ENCODE results near the gene CCND2. TPM values are rescaled to one million over a fixed set of nuclear protein-coding genes. Genes with fewer than 3 reads are reported as not detected.

Gene CCND2
- total RNA-seq, 1 donor from 2014 or later: 57.7 TPM

DNA sequence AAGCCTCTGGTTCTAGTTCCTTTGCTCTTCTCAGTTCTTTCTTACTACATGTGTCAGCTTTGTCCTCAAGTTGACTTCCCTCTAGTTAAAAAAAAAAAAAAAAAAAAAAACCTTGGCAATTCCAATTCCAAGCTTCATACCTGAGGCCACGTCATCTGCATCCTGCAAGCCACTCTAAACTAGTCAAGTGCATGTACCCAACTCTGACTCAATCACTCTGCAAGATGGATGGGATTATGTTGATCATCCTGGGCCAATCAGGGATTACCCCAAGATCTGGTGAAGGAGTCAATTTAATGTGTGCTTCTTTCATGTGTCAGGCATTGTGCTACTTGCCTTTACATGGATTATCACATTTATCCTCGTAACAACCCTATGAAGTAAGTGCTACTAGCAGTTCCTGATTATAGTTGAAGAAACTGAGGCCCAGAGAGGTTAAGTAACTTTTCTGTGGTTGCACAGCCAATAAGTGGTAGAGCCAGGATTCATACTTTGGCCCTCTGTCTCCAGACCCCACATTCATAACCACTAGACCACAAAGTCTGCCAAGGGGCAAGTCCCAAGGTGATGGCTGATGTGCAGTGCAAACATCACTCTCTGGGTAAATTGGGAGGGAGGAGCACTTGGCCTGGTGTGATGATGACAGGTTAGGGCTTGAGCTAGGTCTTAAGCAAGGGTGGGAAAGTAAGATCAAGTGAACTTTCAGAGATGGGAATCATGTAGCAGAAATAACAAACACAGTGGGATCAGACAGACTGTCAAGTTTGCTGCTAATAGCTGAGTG lies 17.3 kb upstream of the CCND2 start:
- Histone ChIP-seq H3K36me3 (no peaks in the 10 kb centered on the region), H3K27ac (no peak overlapping the region), H3K27me3 (ENCODE audit: low read depth) (no peaks in the 10 kb centered on the region), H3K4me1 (no peaks in the 10 kb centered on the region), H3K9me3 (no peaks in the 10 kb centered on the region), H3K4me3 (no peak overlapping the region)
- TF ChIP-seq, protein P1, sequence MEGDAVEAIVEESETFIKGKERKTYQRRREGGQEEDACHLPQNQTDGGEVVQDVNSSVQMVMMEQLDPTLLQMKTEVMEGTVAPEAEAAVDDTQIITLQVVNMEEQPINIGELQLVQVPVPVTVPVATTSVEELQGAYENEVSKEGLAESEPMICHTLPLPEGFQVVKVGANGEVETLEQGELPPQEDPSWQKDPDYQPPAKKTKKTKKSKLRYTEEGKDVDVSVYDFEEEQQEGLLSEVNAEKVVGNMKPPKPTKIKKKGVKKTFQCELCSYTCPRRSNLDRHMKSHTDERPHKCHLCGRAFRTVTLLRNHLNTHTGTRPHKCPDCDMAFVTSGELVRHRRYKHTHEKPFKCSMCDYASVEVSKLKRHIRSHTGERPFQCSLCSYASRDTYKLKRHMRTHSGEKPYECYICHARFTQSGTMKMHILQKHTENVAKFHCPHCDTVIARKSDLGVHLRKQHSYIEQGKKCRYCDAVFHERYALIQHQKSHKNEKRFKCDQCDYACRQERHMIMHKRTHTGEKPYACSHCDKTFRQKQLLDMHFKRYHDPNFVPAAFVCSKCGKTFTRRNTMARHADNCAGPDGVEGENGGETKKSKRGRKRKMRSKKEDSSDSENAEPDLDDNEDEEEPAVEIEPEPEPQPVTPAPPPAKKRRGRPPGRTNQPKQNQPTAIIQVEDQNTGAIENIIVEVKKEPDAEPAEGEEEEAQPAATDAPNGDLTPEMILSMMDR (IDR thresholded peaks at IDR 0.05): no peak
- intact Hi-C loops (cut with DNase I): no loop called here
- DNase-seq (no peak), ATAC-seq (no peak)

DNA sequence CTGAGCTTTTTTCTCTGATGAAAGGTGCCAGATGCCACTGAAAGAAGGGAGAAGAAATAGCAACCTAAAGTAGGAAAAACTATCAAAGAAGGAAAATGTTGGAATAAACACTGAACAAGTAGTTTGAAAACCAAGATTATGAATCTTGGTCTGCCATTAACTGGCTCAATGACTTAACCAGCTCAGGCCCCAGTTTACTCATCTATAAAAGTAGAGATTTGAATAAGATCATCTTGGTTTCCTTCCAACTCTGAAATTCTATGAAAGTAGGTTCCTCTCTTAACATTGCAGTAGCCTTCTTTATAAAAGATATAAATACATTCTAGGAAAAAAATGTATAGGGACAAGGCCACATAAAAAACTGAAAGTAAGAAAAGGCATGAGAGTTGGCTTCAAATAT lies 16.1 kb upstream of the CCND2 start:
- TF ChIP-seq, protein P1 (IDR thresholded peaks at IDR 0.05): no peak
- H3K27ac ChIP-seq: no peak overlapping the region
- H3K9me3 ChIP-seq: no peaks in the 10 kb centered on the region
- intact Hi-C loops (cut with DNase I): no loop called here
- no peak for DNase-seq
- ATAC-seq: no peak
- H3K36me3 ChIP-seq: no peaks in the 10 kb centered on the region
- no peak overlapping the region for H3K4me3 ChIP-seq
- H3K4me1 ChIP-seq: no peaks in the 10 kb centered on the region
- H3K27me3 ChIP-seq (ENCODE audit: low read depth): no peaks in the 10 kb centered on the region

DNA sequence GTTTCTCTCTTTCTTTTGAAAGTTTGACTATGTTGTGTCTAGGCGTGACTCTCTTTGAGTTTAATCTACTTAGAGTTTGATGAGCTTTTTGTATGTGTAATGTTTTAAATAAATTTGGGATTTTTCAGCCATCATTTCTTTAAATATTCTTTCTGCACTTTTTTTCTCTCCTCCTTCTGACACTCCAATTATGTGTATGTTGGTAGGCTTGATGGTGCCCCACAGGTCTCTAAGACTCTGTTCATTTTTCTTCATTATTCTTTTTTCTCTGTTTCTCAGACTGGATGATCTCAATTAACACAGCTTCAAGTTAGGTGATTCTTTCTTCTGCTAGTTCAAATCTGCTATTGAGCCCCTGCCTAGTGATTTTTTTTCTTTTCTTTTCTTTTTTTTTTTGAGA lies 14.5 kb upstream of the CCND2 start:
- no peaks in the 10 kb centered on the region for H3K4me1 ChIP-seq
- no peak overlapping the region for H3K27ac ChIP-seq
- no peaks in the 10 kb centered on the region for H3K9me3 ChIP-seq
- H3K27me3 ChIP-seq (ENCODE audit: low read depth): no peaks in the 10 kb centered on the region
- H3K36me3 ChIP-seq: no peaks in the 10 kb centered on the region
- ATAC-seq (no peak), DNase-seq (no peak)
- intact Hi-C loops (cut with DNase I): no loop called here
- TF ChIP-seq, protein P1 (IDR thresholded peaks at IDR 0.05): no peak
- no peak overlapping the region for H3K4me3 ChIP-seq

DNA sequence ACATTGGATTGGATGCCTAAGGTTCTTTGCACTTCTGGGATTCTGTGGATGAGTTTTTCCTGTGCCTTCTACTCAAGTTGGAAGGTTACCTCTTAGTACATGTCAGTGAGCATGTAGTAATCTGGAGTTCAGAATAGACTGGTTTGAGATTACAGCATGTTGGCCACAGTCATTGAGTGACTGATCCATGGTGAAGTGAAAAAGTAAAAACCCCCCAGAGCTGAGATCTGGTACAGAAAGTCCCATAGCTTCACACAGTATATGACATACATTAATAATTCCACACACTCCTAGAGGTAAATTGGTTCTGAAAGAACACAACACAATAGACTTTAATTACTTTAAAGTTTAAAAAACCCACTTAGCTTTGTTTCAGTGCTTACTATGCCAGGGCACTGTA lies 11.9 kb upstream of the CCND2 start:
- DNase-seq (no peak), ATAC-seq (no peak)
- TF ChIP-seq, protein P1 (IDR thresholded peaks at IDR 0.05): no peak
- H3K27me3 ChIP-seq (ENCODE audit: low read depth): no peaks in the 10 kb centered on the region
- H3K4me3 ChIP-seq: no peak overlapping the region
- H3K4me1 ChIP-seq: no peaks in the 10 kb centered on the region
- H3K9me3 ChIP-seq: no peaks in the 10 kb centered on the region
- no peak overlapping the region for H3K27ac ChIP-seq
- H3K36me3 ChIP-seq: no peaks in the 10 kb centered on the region
- intact Hi-C loops (cut with DNase I): no loop called here

DNA sequence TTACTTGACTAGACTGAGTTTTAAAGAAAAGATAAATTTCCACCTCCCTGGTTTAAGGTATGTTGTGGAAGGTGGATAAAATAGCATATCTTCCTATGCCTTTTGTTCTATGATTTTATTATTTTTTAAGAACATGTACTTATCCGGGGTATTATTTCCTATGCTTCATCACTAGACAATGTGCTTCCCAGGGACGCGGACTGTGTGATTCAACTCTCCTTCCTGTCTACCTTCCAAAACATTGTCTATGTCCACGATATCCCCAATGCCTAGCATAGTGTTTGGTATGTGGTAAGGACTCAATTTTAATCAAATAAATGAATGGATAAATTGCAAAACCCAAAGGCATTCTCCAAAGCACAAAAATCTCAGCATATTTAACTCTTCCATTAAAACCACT lies 8.3 kb upstream of the CCND2 start:
- no peak for ATAC-seq
- intact Hi-C loops (cut with DNase I): no loop called here

More for the DNA sequence above, 8.3 kb upstream of the CCND2 start:
- Histone ChIP-seq H3K9me3 (no peaks in the 10 kb centered on the region), H3K4me3 (no peak overlapping the region), H3K36me3 (no peaks in the 10 kb centered on the region), H3K27me3 (ENCODE audit: low read depth) (peaks cover 25% of the 10 kb centered on the region), H3K27ac (no peak overlapping the region), H3K4me1 (peaks cover 16% of the 10 kb centered on the region)
- no peak for DNase-seq
- TF ChIP-seq, protein P1 (IDR thresholded peaks at IDR 0.05): no peak

All from lower lobe of right lung (tissue), 2 donors.